ENCODE results near the gene FOXC1.

Gene FOXC1

DNA sequence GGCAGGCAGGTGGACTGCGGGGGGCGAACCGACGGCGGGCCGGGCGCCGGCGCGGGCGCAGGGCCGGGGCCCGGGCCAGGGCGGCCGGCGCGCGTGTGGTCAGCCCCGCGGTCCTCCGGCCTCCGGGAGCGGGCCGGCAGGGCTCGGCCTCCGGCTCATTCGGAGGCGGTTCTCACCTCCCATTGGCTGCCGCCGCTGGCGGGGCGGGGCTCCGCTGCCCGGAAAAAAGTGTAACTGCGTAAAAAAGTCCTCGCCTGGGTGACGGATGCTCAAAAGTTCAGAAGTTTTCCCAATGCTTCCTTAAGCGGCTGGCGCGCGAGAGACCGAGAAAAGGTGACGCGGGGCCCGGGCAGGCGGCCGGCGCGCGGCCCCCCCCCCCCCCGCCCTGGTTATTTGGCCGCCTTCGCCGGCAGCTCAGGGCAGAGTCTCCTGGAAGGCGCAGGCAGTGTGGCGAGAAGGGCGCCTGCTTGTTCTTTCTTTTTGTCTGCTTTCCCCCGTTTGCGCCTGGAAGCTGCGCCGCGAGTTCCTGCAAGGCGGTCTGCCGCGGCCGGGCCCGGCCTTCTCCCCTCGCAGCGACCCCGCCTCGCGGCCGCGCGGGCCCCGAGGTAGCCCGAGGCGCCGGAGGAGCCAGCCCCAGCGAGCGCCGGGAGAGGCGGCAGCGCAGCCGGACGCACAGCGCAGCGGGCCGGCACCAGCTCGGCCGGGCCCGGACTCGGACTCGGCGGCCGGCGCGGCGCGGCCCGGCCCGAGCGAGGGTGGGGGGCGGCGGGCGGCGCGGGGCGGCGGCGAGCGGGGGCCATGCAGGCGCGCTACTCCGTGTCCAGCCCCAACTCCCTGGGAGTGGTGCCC, at the start of gene FOXC1:
FOXC1 (plus strand) TSS at position 268 of the 849 bp plus-strand sequence; CDS start at position 799, 531 bp downstream.
- DNase-seq (ENCODE audit: low read depth): peak; percentile 95

DNA sequence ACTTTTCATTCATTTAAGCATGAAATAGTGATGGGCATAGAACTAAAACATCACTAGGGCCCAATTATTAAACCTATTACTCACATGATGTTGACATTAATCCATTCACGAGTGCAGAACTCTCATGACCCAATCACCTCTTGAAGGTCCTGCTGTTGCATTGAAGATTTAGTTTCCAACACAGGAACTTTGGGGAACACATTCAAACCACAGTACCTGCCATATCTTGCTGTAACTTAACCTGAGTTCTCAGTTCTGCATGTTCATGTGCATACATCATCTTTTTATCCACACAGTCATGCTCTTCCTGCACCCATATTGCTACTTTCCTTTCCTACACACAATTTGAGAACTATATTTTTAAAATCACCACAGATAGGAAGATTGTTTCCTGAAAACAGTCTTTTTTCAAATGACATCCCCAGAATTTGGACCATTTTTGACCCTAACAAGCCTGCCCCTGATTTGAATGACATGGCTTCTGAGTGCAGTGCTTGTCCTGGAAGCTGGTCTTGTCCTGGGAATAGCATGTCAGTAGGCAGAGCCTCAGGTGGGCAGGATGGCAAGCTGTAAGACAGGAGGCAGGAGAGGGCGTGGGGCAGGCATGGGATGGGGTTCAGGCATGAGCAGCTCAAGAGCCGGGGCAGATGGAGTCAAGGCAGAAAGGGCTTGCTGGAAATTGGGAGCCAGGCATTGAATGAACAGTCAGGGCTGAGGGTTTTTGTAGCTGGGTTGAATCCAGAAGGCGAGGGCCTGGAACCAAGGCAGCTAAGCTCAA, 49.2 kb upstream of the FOXC1 start:
- no peak for DNase-seq (ENCODE audit: low read depth)

DNA sequence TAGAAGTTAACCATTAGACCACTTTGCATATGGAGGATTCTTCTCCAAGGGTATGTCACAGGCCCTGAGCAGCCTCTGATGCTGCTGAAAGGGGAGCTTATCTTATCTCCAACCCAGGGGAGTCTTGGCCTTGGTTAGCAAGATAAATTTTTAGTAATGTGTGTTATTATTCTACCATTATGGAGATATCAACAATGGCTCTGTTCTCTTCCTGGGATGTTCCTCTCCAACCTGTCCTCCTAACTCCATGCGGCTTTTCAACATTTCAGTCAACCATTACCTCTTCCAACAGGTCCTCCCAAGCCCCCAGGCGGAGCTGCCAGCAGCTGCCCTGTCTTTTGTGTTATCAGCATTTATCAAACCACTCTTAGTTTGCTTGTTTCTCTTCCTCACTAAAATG, 48.4 kb upstream of the FOXC1 start:
- DNase-seq (ENCODE audit: low read depth): no peak

DNA sequence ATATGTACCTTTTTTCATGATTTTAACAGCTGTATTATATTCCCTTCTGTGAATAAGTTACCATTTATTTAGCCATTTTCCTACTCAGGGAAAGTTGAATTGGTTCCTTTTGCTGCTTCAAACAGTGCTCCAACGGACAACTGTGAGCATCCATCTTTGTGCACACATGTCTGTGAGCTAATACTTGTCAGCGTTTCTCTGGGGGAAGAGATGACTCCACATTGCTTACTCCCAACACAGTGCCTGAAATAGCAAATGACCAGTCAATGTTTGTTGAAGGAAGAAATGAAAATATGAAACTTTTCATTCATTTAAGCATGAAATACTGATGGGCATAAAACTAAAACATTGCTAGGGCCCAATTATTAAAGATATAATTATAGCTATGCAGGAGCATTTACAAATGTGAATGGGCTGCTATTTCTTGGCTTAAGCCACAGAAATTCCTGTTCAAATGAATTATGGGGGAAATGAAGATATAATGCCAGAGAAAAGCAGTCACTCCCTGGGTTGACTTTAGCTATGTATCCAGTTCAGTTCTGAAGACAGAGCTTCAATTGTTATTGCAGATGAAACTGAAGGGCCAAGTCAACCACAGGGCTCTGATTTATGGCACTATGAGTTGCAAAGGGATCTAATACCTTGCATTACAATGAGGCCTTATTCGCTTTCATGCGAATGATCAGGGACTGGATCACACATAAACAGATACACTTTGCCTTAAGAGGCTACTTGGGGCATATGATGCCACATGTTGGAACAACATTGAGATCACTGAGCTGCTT, 47.4 kb upstream of the FOXC1 start:
- no peak for DNase-seq (ENCODE audit: low read depth)

DNA sequence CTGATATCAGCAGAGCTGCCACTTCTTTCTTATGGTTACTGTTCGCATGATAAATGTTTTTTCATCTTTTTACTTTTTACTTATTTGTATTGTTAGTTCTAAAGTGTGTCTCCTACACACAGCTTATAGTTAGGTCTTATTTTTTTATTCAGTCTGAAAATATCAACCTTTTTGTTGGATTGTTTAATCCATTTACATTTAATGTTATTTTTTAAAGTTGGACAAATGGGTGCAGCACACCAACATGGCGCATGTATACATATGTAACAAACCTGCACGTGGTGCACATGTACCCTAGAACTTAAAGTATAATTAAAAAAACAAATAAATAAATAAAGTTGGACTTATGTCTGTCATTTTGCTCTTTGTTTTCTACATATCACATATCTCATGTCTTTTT, 40.3 kb upstream of the FOXC1 start:
- DNase-seq (ENCODE audit: low read depth): no peak

DNA sequence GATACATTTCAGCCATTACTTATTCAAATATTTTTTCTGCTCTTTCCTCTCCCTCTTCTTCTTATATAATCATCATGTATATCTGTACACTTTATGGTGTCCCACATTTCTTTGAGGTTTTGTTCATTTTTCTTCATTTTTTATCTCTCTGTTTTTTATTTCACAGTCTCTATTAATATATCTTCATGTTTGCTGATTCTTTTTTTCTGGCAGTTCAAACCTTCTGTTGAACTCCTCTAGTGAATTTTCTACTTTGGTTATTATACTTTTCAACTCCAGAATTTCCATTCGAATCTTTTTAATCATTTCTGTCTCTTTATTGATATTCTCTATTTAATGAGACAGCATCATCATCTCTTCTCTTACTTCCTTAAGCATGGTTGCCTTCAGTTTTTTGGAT, 38.9 kb upstream of the FOXC1 start:
- DNase-seq (ENCODE audit: low read depth): no peak

DNA sequence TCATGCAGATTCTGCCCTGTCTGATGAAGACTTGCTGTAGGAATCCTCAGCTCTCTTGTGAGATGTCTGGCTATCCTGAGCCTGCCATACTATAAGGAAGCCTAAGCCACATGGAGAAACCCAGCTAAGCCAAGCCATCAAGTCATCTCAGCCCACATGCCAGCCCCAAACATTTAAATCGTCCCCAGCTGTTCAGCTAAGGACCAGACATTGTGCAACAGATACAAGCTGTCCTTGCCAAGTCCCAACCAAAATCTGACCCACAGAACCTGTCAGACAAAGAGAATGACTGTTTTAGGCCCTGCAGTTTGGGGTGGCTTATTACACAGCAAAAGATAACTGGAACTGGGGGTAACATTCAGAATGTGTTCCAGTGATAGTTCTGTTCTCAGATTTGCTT, 36.8 kb upstream of the FOXC1 start:
- no peak for DNase-seq (ENCODE audit: low read depth)

DNA sequence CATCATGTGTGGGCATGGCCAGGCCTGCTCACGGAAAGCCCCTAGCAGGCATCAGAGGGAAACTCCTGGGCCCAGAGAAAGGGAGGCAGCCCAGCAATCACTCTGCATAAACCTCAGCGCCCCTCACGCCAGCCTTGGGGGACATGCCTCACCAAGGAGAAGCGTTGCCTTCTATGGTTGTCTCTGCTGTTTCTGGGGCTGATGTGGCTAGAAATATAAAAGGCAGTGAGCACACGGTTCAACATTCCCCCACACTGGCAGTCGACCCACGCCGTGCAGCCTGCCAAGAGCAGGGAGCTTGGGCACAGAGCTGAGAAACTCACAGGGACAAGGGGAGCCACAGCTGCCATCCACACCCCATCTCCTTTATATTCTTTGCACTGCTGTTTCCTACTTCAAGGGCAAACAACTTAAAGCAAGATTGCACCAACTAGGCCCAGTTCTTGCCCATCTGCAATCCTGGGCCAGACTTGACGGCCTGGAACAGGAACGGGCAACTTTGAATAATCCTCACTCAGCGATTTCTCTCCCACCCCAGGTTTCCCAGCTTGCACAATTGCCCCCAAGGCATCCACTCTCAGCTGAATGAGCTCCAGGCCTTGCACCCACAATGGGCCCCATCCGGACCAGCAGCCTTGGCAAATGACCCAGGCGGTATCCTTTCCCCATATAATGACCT, 35.5 kb upstream of the FOXC1 start:
- DNase-seq (ENCODE audit: low read depth): no peak

DNA sequence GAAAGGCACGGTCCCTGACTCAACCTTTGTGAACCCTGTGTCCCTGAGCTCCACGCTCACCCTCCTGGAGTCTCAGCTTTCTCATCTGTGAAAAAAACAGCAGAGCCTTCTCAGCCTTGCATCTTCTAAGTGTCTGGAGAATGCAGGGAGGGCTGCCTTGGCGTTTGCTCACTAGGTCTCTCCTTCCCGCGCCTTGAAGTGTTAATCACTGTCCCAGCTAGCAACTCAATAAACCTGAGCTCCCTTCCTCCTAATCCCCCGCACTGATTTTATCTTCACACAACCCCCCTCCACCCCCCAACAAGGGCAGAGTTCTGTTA, 34.9 kb upstream of the FOXC1 start:
- peak; percentile 5 for DNase-seq (ENCODE audit: low read depth)

DNA sequence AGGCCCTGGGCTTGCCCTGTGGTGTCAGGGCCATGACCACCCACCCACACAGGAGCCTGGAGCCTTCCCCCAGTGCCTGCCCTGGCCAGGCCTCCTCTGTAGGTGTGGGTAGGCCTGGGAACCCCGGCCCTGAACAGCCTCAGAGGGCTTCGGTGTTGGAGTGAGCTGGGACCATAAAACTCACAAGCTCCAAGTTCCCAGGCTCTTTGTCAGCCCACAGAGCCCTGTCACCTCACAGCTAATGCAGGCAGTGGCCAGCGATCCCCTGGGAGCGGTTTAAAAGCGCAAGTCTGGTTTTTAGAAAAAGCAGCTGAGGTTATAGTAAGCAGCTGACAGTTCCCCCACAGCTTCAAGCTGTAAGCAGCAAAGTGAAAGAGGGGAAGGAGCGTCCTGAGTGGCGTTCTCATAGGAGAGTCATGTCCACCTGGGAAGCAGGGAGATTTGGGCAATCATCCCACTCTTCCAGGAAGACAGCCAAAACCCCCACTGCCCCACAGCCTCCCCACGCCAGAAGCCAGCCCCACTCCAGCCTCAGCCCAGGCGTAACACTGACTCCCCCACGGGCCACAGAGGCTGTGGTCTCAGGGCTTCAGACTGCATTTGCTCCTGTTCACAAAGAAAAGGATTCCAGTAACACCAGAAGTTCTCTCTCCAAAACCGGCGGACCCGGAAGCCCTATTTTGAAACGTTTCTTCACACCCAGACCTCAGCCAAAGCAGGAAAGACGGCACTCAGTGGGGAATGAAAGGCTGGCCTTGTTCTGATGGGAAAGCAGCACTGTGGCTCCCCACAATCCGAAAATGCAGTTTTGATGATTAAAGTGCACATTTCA, 34.3 kb upstream of the FOXC1 start:
- peak; percentile 42 for DNase-seq (ENCODE audit: low read depth)

DNA sequence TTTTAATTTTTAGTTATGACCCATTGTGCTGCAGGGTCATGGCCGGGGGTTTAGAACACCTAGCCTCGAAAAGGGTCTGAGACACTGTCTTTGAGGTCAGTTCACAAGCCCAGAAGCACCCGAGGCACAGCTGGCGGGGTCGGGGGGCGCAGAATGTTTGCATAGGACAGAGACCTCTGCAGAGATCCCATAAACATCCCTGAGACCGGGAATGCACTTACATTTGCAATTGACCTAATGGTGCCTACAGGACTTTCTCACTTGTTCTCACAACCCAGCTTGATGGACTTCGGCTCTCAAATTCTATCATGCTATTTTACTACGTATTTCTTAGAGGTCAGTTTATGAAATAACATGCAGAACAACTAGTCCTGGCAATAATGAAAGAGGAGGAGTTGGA, 33.5 kb upstream of the FOXC1 start:
- DNase-seq (ENCODE audit: low read depth): no peak

DNA sequence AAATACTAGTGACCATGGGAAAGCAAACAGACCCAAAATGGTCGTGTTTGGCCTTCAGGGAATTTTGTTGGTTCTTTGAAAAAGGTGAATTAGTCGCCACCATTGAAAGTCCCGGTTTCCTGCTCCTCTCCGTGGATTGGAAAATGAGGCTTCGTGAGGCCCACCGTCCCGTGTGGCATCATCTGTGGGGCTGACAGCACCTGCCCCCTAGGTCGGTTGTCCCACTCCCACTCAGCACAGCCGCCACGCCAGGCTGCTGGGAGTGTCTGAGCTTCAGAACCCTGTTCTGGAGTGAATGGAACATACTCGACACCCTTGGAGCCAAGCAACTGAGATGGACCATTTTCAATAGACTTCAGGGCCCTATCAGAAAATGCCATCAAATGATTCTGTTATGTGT, 33.0 kb upstream of the FOXC1 start:
- DNase-seq (ENCODE audit: low read depth): no peak

DNA sequence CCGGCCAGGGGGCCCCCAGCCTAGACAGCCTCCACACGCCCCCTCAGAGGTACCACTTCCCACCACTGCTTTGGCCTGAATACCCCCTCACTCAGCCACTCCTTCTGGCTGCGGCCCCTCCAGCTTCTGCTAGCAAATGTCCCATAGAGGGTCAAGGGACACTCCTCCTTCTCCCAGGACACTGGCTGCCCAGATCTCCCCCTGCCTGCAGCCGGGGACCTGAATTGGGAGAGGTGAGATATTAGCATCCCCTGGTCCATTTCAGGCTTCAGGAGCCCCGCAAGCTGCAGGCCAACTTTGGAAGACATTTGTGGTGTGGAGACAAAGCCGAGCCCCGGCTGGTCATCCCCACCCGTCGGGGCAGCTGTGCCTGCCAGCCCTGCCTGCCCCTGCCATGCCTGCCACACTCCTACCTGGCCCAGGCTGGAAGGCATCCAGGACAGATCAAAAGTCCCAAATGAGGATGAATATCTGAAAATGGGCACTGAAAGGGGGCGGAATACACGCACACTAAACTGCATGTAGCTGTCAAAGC, 32.5 kb upstream of the FOXC1 start:
- DNase-seq (ENCODE audit: low read depth): no peak

DNA sequence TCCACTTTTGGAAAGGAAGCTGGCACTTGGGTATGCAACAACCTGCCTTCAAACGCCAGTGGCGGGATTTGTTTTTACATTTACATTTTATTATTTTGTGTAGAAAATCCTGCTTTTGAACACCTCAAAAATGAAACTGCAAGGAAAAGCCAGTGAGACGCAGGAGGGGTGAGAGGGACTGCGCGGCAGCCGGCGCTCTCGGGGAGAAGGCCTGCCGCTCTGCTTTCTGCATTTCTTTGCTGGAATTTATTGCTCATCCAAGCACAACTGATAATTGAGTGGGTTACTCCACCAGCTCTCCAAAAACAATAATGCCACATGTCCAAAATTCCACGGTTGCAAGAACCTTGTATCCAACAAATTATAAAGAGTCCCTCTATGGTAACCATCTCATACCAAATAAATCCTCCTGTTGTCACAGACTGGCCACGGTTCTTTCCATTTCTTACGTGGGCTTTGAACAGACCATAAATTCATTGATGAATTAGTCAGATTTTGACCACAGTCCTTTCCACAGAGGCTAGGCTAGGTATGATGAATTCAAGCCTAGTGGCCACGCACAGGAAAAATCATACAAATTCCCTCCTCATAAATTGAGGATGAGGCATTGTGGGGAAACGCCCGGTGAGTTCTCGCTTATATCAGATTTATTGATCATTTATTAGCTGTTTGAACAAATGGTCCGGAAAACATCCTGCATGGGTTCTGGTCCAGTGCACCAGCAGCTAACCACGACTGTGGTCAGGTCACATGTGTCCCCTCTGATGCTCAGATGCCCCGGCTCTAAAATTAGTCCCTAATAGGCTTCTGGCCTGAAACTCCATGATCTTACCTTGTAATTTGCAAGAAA, 31.6 kb upstream of the FOXC1 start:
- no peak for DNase-seq (ENCODE audit: low read depth)

DNA sequence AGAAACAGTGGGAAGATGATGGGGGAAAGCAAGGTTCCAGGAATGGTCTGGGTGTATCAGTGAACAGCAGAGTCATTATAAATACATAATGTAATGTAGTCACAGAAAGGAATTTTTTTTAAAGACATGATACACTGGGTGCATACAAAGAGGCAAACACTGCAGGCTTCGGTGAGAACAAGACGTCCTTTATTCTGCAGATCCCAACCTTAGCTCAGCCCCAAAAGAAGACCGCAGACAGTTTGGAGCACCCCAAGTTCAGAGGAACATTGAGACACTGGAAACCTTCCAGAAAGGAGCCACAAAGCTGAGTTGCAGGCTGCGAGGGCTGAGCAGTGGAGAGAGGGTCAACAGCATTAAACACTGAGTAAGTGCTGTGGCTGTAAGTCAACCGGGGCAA, 30.6 kb upstream of the FOXC1 start:
- DNase-seq (ENCODE audit: low read depth): no peak

DNA sequence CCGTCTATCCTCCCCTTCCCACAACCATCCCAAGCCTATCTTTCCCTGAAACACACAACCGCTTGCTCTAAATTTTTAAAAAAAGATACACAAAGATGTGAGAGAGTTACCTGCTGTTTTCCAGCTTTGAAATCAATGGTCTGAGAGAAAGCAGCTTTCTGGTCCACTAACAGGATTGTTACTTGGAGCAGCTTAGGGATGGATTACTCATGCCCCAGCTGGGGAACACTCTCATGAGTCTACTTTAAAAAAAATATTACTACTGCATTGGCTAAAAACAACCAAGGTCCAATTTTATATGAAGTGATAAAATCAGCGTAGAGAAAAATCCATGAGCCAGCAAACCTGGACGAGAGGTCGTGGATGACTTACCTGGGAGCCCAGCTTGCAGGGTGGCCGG, 29.6 kb upstream of the FOXC1 start:
- DNase-seq (ENCODE audit: low read depth): peak; percentile 46

DNA sequence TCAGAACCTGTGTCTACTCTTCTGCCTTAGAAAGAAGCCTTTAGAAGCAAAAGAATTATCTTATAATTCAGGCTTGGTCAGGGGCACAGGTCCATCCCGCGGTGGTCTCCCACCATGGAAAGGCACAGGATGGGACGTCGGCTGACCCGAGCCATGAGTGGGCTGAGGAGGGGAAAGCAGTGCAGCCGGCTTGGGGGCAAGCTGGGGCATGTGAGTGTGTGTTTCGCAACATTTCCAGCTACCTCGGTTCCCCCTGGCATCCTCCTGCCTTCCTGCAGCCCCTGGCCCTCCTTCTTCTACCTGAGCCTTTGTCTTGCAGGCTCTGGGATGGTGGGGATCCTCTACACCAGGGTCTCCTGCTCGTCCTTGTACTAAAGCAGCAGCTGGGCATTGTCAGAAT, 29.1 kb upstream of the FOXC1 start:
- DNase-seq (ENCODE audit: low read depth): no peak

DNA sequence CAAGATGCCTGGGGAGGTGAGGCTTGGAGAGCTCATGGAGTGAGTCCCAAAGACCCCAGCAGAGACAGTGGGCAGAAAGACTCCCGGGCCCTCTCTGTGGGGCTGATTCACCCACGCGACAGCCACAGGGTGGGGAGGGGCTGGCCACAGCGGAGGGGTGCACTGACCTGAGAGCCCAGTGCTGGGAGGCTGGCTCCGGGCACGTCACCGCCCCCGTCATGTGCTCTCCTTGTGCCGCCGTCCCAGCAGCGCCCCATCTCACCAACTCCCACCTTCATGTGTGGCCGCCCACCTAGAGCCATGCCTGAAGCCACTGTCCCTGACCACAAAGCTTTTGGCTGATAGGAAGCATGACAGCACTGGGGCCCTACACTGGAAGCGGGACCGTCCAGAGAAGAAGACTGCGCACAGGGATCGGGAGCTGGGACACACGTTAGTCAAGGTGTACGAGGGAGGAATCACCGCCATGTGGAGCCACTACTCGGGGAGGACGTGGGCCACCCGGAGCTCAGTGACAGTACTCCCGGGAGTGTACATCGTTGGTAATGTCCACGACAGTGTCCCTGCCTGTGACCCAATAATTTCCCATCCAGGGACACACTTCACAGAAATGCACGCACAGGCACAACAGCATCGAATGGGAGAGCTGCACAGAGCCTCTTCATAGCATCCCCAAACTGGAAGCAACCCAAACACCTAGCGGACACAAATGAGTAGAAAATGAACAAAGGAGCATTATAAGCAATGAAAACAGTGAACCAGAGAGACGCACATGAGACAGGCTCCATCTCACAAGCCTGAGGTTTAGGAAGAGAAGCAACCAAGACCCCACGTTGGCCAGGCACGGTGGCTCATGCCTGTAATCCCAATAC, 28.4 kb upstream of the FOXC1 start:
- DNase-seq (ENCODE audit: low read depth): no peak

DNA sequence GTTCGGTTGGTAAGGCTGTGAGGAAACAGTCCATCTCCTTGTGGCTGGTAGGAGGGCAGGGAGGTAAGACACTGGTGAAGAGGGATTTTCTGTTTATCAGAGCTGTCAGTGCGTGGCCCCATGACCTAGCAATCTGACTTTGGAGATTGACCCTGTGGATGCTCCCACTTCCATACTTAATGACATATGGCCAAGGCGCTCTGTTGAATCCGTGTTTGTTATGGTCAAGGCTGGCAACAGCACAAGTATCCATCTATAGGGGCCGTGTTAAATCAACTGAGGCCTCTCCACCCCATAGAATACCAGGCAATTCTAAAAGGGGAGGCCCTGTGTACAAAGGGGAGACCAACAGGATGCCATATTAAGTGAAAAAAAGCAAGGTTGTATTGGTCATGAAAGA, 25.6 kb upstream of the FOXC1 start:
- DNase-seq (ENCODE audit: low read depth): no peak
